NOMO-1 (cell line): ENCODE results near the gene EXOG.

Source experiments
- DNase-seq, 2 experiments: peaks; one replicate each; lab custom pipeline; 2025; ENCODE audit not compliant: unreplicated experiment in 2 of 2; lab: John Stamatoyannopoulos, UW

Gene EXOG

DNA sequence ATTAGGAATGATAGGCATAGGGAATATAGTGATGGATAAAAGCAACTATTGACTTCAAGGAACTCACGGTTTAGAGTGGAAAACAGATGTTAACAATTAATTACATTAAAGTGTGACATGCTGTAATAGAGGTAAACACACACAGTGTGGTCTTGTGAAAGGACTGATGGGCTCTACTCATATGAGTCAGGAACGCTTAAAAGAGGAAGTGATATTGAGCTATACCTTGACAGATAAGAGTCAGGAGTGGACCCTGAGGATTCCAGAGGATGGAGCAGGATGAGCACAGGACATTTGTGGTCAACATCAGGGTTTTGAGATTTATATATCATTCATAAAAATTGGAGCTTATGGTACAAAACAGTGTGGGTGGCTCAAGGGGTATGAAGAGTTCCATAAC is 11.0 kb downstream of the EXOG start:
- peak in 1 of 2 experiments; percentile 23 for DNase-seq

DNA sequence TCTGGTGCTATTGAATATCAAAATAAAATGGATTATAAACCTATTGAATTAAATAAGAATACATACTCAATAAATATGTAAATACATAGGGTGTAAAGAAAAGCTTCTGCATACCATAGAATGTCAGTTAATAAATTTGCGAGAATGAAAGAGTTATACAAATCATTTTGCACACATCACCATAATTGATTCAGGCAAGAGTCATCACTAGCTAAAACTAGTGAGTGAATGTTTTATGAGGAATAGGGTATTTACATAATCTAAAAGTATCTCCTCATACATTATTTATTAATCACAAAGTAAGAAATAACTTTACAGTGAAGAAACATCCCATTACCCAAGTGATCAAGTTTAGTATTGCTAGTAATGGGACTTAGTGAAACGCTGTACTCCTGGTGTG is 13.6 kb downstream of the EXOG start:
- DNase-seq = no peak

DNA sequence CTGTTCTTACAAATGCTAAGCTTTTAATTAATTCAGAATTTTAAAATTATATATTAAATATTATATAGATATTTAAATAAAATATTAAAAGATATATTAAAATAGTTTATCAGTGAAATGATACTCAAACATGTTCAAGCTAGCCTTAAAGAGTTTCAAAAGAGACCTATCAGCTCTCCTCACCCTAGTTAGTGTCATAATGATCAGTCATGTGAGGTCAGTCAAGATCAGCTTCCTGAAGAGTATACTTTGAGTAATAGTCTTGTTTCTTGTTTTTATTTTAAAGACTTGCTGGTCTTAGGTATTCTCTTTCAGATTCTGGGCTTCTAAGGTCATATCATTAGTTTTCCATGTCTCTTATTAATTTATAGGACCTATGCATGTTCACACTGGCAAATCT is 14.5 kb downstream of the EXOG start:
- no peak for DNase-seq

DNA sequence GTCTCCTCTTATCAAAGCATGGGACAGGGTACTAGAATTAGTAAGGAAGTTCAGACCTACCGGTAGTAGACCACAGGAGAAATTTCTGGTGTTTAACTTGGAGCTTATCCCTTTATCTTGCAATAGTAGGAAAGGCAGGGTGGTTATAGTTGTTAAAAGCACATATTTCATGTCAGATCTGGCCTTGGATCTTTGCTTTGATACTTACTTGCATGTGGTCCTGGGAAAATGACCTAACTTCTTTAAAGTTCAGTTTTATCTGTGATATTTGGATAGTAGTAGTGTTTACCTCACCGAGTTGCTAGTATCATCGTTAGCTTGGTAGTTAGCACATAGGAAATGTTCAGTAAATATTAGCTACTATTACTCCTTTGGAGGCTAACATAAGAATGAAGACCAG is 15.4 kb downstream of the EXOG start:
- no peak for DNase-seq

DNA sequence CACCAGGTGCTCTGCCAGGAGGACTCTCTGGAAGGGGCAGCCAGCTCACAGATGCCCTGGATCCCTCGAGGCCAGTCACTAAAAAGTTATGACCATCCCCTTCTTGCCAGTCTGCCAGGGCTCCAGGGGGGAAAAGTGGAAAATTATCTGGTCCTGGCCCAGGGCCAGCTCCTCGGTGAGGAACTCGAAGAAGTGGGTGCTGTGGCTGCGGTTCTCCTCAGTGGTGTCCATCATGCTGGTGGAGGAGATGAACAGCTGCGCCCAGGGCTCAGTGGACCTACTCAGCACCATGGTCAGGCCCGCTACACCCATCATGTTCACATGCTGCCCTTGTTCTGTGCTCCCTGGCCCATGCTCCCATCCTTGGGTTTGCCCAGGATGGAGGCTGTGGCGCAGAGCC is 19.2 kb downstream of the EXOG start:
- no peak for DNase-seq

DNA sequence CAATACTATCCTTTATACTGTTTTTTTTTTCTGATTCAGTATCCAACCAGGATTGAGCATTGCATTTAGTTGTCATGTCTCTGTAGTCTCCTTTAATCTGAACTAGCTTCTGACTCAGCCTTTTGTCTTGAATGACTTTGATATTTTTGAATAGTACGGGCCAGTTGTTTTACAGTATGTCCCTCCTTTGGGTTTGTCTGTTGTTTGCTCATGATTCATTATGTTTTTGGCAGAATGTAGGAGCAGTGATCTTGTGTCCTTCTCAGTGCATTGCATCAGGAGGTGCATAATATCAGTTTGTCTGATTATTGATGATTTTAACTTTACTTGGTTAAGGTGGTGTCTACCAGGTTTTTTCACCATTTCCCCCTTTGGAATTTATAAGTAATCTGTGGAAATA is 20.5 kb downstream of the EXOG start:
- no peak for DNase-seq

DNA sequence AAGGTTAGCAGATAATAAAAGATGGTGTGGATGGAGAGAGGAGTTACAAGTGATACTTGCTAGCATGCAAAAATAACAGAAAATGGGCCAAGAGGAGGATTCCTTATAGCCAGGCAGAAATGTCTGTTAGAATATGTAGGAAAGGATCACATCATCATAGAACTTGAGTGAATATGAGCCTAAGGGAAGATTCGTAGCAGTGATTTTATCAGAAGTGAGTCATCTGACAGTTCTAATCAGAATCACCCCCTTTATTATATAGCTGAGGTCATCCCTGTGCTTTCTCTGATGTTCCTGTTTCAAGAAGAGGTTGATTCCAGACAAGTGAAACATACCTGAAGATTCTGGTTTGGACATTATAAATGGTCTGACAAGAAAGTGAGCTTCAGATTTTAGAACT is 22.9 kb downstream of the EXOG start:
- no peak for DNase-seq

DNA sequence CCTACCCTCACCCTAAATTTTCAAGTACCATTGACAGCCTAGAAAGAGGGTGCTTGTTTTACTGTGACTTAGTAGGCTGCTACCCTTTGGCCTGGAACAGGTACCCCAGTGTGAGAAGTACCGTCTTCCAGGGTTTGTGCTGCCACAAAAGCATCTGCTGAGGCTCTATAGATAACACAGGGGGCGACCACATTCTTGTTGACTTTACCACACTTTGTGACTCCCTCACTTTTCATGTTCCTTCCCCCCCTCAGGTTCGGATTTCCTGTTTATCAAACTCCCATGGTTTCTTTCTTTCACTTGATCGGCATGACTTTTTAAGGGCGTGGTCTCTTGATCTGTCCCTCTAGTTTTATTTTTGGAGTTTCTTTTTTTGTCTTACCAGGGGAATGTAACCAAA is 23.5 kb downstream of the EXOG start:
- DNase-seq = no peak

DNA sequence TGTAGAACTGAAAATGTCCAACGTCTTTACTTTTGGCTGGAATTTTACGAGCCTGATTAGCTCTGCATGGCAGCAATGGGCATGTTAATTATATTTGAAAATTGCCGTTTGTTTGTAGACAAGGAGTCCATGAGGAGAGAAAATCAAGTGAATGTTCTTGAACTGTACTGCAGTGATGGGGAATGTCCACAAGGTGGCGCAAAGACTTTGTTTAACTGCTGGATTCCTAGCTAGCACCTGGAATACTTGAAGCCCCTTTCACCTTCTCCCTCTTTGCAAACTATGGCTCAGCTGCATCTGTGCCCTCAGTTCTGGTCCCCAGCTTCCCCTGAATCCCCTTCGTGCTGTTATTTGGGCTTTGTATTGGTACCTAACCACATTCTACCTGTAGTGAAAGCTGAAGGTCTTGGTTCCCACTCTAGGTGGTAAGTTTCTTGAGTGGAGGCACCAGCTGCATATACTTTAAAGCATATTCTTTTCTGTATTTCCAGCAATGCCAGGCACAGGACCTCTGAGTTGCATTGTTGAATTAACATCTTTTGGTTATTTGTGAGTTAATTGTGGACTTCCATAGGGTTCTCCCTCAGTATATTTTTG is 25.3 kb downstream of the EXOG start:
- DNase-seq = peak; percentile 5 to 23

DNA sequence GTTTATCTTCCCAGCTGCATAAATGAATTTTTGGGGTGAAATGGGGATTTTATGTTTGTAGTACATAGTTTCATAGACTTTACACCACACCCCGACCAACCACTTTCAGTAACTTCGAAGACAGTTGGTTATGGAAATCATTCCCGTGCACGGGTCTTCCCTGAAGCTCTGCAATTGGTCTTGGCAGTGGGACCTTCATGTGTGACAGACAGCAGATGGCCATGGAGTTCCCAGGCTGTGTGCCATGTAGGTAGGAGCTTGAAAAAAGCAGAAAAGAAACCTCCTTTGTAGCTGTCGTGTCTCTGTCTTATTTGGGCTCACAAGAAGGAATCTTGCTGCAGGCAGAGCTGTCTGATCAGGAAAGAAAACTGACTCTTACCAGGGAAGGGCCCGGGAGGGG is 25.9 kb downstream of the EXOG start:
- DNase-seq = no peak

DNA sequence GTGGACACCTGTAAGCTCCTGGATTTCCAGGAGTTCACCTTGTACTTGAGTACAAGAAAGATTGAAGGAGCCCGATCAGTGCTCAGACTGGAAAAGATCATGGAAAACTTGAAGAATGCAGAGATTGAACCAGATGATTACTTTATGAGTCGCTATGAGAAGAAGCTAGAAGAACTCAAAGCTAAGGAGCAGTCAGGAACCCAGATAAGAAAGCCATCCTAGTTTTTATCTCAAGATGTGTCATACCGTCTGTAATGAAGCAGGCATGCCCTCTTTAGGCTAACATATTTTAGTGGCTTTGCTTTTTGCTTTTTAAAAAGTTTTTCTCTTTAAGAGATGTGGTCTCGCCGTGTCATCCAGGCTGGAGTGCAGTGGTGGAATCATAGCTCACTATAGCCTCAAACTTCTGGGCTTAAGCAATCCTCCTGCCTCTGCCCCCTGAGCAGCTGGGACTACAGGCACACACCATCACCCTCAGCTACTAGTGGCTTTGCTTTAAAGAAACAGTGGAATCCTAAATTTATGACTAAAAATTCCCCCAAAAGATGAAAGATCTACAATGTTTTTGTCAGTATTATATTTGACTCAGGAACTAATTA is 28.1 kb downstream of the EXOG start:
- no peak for DNase-seq

DNA sequence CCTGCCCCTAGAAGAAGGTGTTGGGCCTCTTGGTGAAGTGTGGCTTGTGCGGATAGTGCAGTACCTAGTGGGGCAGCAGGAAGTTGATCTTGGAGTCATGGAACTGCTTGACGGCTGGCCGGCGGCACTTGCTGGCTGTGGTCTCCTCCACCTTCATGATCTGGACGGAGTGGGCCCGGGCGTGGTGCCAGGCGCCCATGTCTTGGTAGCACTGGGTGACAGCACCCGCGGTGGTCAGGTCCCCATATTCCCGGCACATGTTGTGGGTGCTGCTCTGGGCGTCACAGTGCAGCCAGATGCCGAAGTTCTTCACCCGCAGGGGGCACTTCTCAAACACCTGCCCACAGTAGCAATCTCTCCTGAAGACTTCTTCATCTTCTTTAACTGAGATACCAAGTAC is 30.7 kb downstream of the EXOG start:
- no peak for DNase-seq

DNA sequence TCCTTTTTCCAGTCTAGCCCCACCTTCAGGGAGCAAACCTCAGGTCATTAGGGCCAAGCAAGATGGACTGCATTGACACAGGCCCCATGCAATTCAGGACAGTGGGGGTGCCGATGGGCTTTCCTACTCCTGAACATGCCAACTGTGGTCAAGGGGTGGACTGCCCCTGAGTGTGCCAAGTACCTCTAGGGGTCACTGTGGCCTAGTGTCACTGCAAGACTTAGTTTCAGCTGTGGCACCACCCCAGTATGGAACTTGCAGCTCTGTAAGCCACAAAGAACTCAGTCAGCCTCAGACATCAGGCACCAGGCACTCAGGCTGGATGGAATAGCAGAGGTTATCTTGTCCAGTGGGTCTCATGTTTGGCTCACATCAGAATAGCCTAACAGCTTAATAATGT is 32.3 kb downstream of the EXOG start:
- no peak for DNase-seq

DNA sequence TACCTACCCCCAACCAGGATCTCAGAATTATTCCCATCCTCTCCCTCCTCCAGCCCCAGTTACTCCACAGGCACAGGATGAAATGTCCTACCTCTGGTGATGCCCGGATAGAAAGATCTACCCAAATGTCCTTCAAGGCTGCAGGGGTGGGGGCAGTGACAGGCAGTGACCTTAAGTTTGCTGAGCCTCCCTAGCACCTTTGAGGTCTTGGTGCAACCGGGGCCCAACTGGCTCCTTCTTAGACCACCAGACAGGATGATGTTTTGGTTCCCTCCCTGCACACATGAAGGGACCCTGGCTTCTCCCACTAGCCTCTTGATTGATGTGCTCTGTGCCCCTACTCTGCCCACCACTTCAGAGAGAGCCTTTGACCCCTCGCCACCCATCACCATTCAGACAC is 36.4 kb downstream of the EXOG start:
- no peak for DNase-seq

DNA sequence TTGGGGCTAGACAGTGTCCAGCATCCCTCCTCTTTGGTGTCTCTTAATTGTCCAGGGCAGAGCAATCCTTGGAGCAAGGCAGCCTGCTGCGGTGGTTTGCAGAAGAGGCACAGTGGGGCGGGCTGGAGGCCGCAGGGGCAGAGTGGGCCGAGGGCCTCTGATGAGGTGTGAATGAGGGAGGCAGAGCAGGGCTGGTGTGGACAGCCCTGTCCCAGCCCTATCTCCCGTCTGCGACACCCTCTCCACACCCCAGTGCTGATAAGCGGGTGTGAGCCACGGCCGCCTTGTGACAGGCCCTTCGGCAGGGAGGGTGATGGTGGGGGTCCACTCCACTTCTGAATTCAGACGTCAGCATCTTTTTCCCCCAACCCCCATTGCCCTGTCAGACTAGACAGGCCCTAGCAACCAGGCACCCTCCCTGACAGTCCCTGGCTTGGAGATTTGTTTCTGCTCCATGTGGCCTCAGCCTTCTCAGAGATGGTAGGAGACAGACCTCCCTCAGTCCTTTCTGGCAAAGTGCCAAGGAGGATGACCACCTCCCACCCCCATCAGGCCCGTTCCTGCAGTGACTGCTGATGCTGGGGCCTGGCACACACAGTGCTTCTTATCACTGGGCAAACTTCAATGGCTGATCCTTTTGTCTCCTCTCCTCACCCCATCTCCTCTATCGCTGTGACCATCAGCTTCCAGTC is 37.3 kb downstream of the EXOG start:
- DNase-seq = no peak

DNA sequence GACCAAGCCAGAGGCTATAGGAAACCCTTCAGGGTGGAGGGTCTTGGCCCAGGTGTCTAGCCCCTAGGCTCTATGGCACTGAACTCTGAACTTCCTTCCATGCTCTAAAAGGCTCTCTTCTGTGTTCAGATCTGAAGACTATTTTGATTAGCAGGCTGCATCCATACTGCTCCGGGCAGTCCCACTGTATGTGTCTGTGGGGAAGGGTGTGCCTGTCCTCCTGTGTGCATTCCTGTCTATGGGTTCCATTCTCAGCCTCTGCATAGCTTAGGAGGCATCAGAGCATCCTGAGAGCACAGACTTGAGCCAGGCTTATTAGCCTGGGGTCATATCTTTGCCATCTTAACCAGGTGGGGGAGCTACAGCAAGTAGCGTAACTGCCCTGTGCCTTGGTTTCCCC is 38.0 kb downstream of the EXOG start:
- no peak for DNase-seq

DNA sequence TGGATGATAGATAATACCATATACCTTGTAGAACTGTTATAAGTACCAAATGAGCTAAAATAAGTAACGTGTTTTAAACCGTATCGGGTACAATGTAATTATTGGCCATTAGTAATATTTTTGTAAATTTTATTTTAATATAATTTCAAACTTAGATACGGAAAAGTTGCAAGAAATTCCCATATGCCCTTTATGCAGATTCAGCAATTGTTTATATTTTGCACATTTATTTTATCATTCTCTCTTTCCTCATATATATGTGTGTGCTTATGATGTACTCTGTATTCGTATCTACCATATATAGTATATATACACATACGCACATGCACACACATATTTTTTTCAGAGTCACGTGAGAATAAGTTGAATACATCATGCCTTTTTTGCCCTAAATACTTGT is 38.5 kb downstream of the EXOG start:
- no peak for DNase-seq

DNA sequence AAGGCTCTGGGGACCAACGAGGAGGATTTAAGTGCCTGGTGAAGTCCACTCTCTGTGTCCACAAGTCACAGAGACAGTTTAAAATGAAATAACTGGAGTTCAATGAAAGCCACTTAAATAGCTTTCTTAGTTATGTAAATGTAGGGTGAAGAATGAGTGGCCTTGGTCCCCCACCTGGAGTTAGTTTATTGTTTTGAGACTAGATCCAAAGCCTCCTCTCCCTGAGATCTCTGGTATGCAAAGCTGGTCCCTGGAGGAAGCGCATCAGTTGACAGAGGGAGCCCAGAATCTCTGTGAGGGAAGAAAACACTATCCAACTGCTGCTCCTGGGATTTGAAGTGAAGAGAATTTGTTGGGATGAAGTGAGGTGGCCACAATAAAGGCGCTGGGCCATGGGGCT is 40.5 kb downstream of the EXOG start:
- no peak for DNase-seq

DNA sequence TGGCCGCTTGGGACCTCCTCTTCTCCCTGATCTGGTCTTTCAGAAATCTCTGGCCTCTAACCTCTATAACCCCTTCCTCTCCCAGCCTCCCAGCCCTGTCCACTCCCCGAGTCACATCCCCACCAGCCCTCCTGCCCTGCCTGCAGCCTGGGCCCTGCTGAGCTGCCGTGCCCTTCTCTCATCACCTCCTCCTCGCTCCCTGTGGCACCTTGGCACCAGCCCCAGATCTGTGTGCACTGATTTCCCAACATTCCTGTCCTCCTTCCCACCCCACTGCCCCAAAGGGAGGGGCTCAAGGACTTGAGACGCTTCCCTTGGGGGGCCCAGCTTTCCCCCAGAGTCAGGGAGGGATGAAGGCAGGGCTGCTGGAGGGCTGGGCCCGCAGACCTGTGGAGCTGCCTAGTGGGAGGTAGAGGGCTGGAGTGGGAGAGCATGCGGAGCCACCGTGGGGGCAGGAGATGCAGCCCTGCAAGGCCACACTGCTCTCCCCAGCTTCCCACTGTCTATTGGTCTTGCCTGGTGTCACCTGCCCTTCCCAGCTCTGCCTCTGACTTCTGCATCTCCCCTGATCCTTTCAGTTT is 42.7 kb downstream of the EXOG start:
- no peak for DNase-seq

DNA sequence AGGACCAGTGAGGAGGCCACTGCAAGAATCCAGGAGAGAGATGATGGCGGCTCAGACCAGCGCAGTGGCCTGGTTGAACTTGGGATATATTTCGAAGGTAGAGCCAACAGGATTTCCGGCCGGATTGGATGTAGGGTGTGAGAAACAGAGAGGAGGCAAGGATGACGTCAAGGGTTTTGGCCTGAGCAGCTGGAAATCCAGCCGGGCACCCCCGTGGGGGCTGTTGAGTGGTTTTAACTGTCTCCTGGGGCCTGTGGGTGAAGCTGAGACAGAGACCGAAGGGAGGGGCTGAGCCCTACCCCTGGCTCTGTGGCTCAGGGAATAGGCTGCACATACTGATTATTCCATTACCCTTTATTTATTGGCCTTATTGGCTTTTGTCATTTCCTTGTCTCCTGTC is 45.7 kb downstream of the EXOG start:
- no peak for DNase-seq

DNA sequence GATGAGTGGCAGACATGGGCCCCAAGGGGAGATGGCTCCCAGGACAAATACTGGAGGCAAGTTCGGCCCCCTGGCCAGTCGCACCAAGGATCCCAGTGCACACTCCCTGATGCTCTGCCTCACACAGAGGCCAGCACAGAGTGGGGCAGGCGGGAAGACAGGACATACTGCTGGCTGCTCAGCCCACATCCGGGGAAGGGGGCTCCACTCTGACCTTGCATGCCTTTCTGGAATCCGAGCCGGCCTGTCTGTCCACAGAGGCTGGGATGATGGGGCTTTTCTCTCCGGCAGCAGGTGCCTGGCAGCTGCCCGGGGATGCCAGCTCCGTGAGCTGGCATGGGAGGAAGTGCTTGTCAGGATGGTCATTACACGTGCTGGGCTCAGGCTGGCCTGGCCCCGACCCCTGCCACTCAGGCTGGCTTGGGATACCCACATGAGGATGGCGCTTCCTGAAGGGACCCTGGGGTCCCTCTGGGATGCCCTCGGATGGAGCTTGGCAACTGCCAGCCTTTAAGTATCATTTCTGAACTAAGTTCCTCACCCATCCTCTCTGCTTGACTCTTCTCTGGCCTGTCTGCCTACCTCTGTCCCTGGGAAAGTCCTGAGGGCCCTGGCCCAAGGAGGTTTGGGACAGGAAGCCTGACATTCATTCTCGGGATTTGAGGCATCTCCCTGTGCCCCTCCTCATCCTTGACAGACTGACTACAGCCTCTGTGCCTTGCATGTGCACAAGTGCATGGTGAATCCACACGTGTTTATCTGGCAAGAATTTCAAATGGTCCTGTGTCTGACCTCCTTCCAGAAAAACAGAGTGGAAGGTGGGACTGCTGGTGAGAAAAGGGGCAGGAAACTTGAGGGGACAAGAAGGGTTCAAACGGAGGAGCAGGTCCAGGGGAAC is 46.5 kb downstream of the EXOG start:
- DNase-seq = no peak
